Calu3 (cell line): ENCODE data around the gene SLC39A10. TPM values are rescaled to one million over a fixed set of nuclear protein-coding genes. Genes with fewer than 3 reads are reported as not detected.

Source experiments
- BruUV-seq: library from RNA; stranded (reverse); fragments of 400-500 nt; replicated peaks from 2 replicates; lab custom pipeline; 2021; lab: Mats Ljungman, UMichigan
- CTCF ChIA-PET: fragments of 300-600 bp; sonication (Branson Sonifier 250); formaldehyde crosslinking; loops from one replicate; lab custom pipeline; 2022; ENCODE audit warnings: antibody characterized with exemption; lab: Charles Lee
- DNase-seq: peaks from one replicate; pipeline ENCODE4 v3.0.0; 2022
- H3K27ac Mint-ChIP-seq: one replicate; pipeline ENCODE4 v1.8.0; 2022; ENCODE audit warnings: mixed read lengths; ENCODE audit not compliant: unreplicated experiment
- H3K27me3 Mint-ChIP-seq: one replicate; pipeline ENCODE4 v1.8.0; 2022; ENCODE audit warnings: mixed read lengths; ENCODE audit not compliant: unreplicated experiment
- H3K36me3 Mint-ChIP-seq: one replicate; pipeline ENCODE4 v1.8.0; 2022; ENCODE audit warnings: mild to moderate bottlenecking, moderate library complexity, mixed read lengths; ENCODE audit not compliant: insufficient read depth, unreplicated experiment
- H3K4me1 Mint-ChIP-seq: one replicate; pipeline ENCODE4 v1.8.0; 2022; ENCODE audit warnings: mild to moderate bottlenecking, low read depth, mixed read lengths; ENCODE audit not compliant: unreplicated experiment
- H3K4me3 Mint-ChIP-seq: one replicate; pipeline ENCODE4 v1.8.0; 2022; ENCODE audit warnings: mild to moderate bottlenecking, low read depth, moderate library complexity, mixed read lengths; ENCODE audit not compliant: unreplicated experiment
- H3K9me3 Mint-ChIP-seq: one replicate; pipeline ENCODE4 v1.8.0; 2022; ENCODE audit warnings: low read depth, mixed read lengths; ENCODE audit not compliant: unreplicated experiment
- intact Hi-C: fragments of 100-400 bp; cut with micrococcal nuclease; formaldehyde crosslinking; loops from one replicate; pipeline ENCODE4 v1.10.0; 2022; ENCODE audit not compliant: unreplicated experiment
- total RNA-seq: library from RNA; stranded (reverse); gene quantifications from 2 replicates; pipeline ENCODE4 v1.2.3, GENCODE V29; 2022
- TF ChIP-seq, protein P1 (sequence below): fragments of 200-600 bp; IDR thresholded peaks from one replicate; pipeline ENCODE4 v1.8.0; 2022; ENCODE audit warnings: antibody characterized with exemption; ENCODE audit not compliant: unreplicated experiment

Gene SLC39A10
- total RNA-seq, 1 experiment from 2014 or later = 133 TPM

DNA sequence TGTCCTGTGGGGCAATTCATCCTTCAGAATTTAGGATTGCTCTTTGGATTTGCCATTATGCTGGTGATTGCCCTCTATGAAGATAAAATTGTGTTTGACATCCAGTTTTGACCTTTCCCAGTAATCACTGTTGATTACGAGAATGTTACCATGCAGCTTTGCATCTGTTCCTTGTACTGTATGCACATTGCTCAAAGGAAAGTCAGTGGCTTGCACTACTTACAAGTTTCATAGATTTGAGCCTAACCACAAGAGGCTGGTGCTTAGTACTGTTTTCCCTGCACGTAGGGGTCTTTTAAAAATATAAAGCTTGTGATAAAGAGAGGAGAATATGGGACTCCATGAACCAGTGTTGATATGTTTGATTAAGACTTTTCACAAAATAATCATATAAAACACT, 77.9 kb downstream of the SLC39A10 start:
- no peaks in the 10 kb centered on the region for H3K27me3 Mint-ChIP-seq
- no TSS peak for BruUV-seq
- intact Hi-C loops = no loop called here
- no peak overlapping the region for H3K27ac Mint-ChIP-seq
- DNase-seq = no peak
- CTCF ChIA-PET = no interaction called here
- no peak overlapping the region for H3K4me3 Mint-ChIP-seq
- no peaks in the 10 kb centered on the region for H3K36me3 Mint-ChIP-seq
- TF ChIP-seq, protein P1, sequence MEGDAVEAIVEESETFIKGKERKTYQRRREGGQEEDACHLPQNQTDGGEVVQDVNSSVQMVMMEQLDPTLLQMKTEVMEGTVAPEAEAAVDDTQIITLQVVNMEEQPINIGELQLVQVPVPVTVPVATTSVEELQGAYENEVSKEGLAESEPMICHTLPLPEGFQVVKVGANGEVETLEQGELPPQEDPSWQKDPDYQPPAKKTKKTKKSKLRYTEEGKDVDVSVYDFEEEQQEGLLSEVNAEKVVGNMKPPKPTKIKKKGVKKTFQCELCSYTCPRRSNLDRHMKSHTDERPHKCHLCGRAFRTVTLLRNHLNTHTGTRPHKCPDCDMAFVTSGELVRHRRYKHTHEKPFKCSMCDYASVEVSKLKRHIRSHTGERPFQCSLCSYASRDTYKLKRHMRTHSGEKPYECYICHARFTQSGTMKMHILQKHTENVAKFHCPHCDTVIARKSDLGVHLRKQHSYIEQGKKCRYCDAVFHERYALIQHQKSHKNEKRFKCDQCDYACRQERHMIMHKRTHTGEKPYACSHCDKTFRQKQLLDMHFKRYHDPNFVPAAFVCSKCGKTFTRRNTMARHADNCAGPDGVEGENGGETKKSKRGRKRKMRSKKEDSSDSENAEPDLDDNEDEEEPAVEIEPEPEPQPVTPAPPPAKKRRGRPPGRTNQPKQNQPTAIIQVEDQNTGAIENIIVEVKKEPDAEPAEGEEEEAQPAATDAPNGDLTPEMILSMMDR = no peak
- H3K9me3 Mint-ChIP-seq = no peaks in the 10 kb centered on the region
- H3K4me1 Mint-ChIP-seq = no peaks in the 10 kb centered on the region

DNA sequence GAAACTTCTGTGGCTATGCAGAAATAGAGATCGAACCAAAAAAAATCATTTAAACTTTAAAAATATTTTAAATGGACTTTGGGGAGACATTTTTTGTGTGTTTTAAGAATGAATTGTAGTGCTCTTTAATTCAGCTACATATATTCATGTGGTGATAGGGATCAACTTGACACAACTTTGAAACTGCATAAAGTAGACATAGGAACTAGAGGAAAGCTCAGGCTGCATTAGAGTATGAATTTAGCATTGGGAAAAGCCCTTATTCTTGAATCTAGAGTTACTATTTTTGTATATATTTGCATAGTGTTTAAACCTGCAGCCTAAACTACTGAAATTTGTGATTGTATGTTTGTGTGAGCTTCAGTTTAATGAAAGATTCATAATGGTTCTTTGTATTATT, 78.3 kb downstream of the SLC39A10 start:
- Mint-ChIP-seq H3K9me3 (no peaks in the 10 kb centered on the region), H3K36me3 (no peaks in the 10 kb centered on the region), H3K27me3 (no peaks in the 10 kb centered on the region), H3K4me1 (no peaks in the 10 kb centered on the region), H3K4me3 (no peak overlapping the region), H3K27ac (no peak overlapping the region)
- no peak for DNase-seq
- TF ChIP-seq, protein P1 = no peak
- no TSS peak for BruUV-seq
- CTCF ChIA-PET = no interaction called here
- intact Hi-C loops = no loop called here

DNA sequence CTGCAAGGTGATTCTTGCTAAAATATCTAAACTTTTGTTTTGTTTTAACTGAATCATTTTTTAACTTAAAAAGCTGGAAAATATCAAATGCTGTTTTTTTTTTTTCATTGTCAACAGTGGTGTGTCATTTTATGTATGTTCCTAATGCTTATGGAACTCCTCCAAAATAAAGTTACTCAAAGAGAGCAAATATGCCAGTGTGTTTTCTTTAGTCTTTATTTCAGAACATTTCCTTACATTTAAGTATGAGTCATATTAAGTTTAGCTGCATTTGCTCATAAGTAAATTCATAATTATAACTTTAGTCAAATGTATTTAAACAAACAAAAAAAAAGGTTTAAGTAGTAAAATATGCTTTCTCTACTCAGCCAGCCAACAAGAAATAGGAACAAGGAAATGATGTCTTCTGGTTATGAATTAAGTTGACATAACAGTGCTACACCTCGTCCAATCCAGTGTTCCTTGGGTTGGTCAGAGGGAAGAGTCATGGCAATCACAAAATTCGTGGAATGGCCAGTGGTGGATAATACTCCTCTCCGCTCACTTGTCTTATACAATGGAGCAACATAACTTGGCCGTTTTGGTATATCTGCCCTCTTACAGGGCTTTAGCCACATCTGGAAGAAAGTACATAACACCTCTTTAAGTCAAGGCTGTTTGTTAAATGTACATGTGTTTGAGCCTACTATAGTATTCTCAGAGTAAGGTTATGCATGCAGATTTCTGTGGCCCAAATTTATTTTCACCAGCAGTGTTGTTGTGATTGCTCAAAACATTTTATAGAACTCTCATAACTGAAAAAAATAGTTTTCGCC, 80.7 kb downstream of the SLC39A10 start:
- CTCF ChIA-PET = no interaction called here
- H3K27me3 Mint-ChIP-seq = no peaks in the 10 kb centered on the region
- no peak for DNase-seq
- H3K9me3 Mint-ChIP-seq = no peaks in the 10 kb centered on the region
- H3K27ac Mint-ChIP-seq = no peak overlapping the region
- TF ChIP-seq, protein P1 = no peak
- H3K4me3 Mint-ChIP-seq = no peak overlapping the region
- intact Hi-C loops = no loop called here
- no peaks in the 10 kb centered on the region for H3K4me1 Mint-ChIP-seq
- no peaks in the 10 kb centered on the region for H3K36me3 Mint-ChIP-seq
- BruUV-seq = no TSS peak

DNA sequence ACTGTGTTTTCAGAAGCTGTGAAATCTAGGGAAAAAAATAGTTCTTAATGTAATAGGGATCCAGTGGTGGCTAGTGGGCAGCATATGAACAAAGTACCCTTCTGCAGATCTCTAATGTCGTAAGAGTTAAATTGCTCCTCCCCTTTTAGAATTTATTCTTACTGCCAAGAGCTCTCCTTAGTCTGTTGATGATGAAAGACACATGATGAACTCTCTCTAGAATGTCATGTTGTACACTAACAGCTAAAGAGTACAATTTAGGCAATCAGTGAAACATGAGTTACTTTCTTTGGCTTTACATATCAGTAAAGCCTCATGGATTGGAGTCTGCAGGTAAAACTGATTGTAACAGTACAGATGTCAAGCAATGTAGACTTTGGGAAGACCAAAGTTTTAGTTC, 84.2 kb downstream of the SLC39A10 start:
- H3K36me3 Mint-ChIP-seq = no peaks in the 10 kb centered on the region
- CTCF ChIA-PET = no interaction called here
- no peak for DNase-seq

More for the DNA sequence above, 84.2 kb downstream of the SLC39A10 start:
- peaks cover 3% of the 10 kb centered on the region for H3K9me3 Mint-ChIP-seq
- intact Hi-C loops = no loop called here
- TF ChIP-seq, protein P1 = no peak
- BruUV-seq = no TSS peak
- no peak overlapping the region for H3K4me3 Mint-ChIP-seq
- H3K27me3 Mint-ChIP-seq = no peaks in the 10 kb centered on the region
- H3K4me1 Mint-ChIP-seq = no peaks in the 10 kb centered on the region
- H3K27ac Mint-ChIP-seq = no peak overlapping the region
